Measurements from ENCODE around the gene SNN.

SNN gene

GRCh38 chr16:11681556-11681955 lies 13.3 kb downstream of the SNN start:
- peak; percentile 28 for DNase-seq

- DNase-seq = no peak
These were observed 13.9 kb downstream of the SNN start for GRCh38 chr16:11681976-11682654.

DNA sequence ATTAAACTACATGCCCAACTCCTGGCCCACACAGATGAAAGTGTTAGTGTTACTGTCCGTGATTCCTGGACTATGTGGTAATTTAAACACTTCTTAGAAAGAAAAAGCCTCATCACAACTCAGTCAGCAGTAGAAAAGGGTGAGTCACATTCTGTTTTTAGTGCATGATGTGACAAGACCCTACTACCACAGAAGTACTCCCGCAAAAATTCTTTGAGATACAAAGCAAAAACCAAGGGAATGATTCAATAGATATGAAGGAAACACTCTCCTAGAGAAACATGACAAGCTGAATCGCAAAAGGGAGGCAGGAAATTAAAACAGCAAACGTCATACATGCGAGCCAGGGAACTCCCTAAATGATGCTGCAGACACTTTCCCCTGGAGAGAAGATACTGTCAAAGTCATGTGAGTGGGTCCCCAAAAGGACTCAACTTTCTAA lies 14.4 kb downstream of the SNN start:
- no peak for DNase-seq

GRCh38 chr16:11683145-11683544 lies 14.9 kb downstream of the SNN start:
- DNase-seq = no peak

GRCh38 chr16:11684231-11685025 lies 16.2 kb downstream of the SNN start:
- DNase-seq = no peak

DNA sequence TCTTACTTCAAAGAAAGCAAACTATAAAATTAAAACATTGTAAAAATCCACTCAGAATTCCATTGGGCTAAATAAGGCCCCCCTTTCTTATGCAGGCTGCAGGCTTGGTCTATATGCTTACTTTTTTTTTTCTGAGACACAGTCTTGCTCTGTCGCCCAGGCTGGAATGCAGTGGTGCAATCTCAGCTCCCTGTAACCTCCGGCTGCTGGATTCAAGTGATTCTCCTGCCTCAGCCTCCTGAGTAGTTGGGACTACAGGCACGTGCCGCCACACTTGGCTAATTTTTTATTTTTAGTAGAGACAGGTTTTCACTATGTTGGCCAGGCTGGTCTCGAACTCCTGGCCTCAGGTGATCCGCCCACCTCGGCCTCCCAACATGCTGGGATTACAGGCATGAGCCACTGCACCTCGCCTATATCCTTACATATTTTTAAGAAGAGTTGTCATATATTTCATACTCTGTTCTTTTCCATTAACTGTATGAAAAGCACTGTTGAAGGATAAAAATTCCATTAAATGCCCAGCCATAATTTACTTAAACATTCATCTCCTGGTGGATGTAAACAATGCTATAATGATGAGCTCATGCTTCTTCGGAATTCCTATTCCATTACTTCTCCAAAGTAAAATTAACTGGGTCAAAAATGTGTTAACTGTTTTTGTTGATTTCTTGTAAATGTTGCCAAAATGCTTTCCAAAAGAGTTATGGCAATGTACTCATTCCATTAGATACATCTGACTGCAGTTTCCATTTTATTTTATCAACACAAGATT lies 17.8 kb downstream of the SNN start:
- DNase-seq = no peak

GRCh38 chr16:11686713-11687380 lies 18.6 kb downstream of the SNN start:
- DNase-seq = no peak

DNA sequence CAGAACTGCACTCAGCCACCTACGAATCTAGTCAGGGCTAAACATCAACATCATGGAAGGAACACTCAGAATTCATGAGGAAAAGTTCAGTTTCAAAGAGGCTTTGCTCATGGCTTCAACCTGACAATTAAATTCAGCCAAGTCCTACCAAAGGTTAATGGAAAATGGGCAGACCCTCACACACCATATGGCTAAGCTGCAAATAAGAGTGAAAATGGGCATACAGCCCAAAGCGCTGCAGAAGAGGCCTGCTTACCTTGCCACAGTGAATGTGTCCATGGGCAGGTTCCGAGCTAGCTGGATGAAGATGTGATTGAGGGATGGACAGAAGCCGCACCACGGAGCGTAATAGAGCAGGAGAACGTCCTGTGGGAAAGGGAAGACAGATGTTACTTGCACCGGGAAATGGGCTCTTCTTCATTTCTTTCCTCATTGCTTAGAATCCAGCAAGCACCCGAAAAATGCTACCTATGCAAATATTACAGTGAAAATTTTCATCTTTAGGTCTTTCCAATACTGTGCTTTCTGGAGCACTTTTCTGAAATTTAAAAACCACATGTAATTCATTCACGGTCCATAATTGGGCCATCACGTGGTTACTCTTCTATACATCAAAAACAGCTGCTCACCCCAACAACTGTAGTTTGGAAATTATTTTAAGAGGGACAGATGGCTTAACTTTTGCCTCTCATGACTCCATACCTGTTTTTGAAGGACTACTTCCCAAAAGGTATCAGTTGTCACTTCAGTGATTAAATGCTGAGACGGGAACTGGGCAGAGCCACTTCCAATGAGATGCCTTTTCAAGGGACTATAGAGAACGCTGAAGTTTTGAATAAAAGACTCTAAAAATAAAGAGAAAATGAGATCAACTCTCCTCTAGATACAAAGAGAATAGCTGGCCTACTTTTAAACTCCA lies 19.6 kb downstream of the SNN start:
- no peak for DNase-seq

DNA sequence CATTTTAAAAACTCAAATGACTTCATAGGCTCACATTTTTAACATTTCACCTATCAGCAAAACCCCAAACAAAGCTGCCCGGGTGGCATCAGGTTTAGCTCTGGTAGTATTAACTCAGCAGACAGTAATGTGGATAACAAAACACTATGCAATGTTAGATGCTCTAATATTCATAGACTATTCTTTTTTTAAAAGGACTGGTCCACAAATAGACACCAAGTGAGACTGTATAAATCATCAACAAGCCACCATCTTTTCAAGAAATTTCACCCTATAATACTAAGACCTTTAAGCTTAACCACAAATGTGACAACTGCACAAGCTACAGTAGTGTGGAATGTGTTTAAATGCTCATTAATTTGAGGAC lies 20.2 kb downstream of the SNN start:
- DNase-seq = no peak

GRCh38 chr16:11689031-11689840 lies 21.0 kb downstream of the SNN start:
- no peak for DNase-seq

DNA sequence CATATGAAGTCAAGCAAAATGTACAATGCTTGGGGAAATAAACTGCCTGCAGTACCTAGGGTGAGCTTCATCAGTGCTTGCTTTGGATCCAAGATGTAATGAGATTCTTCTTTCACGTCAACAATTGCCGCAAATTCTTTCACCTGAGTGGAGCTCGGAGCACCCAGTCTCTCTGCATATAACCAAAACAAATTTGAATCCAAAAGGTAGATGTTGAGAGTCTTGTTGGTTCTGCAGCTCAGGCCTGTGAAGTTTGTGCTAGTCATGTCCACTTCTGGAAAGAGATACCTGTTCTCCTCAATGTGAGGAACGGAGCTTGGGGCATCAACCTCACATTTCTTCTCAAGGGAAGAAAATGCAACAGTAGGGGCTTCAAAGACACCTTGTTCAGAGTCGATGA lies 23.0 kb downstream of the SNN start:
- DNase-seq = no peak

- DNase-seq = no peak
These were observed 23.5 kb downstream of the SNN start for GRCh38 chr16:11691771-11692170.

DNA sequence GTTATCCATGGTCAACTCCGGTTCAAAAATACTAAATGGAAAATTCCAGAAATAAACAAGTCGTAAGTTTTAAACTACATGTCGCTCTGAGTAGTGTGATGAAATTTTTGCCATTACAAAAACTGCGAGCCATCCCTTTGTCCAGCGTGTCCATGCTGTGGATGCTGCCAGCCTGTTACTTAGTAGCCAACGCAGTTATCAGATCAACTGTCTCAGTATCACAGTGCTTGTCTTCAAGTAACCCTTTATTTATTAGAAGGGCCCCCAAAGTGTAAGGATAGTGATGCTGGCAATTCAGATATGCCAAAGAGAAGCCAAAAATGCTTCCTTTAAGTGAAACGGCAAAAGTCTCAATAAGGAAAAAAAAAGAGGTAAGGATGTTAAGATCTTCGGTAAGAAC lies 23.9 kb downstream of the SNN start:
- DNase-seq = no peak

- no peak for DNase-seq
These were observed 24.4 kb downstream of the SNN start for GRCh38 chr16:11692651-11693050.

DNA sequence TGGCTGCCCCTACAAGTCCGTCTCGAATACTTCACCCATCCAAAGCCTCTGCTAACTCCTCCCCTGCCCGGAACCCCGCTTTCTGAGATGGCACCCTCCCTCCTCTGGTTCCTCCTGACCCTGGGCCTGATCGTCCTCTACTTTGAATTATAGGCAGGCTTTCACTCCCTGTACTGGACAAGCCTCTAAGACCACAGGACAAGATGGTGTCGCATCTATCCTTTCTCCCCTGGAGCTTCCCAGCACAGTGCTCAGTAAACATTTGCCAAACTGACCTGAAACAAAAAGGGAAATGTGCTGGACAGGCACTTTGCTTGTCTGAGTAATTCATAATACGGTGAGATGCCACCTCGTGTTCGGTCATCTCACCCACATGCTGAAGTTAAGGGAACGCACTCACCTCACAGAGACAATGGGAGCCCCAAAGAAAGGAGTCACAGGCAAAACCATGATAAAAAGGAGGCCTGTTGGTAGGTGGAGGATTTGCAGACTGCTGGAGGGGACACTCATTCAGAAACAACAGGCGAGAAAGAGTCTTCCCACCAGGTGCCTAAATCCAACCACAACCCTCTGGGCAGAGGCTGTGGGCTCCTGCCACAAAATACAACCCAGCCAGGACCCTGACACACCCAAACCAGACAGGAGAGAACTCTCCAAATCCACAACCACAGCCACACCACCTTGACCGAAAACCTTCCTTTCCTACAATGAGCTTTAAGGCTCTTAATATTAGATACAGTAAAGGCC lies 28.2 kb downstream of the SNN start:
- DNase-seq = no peak

DNA sequence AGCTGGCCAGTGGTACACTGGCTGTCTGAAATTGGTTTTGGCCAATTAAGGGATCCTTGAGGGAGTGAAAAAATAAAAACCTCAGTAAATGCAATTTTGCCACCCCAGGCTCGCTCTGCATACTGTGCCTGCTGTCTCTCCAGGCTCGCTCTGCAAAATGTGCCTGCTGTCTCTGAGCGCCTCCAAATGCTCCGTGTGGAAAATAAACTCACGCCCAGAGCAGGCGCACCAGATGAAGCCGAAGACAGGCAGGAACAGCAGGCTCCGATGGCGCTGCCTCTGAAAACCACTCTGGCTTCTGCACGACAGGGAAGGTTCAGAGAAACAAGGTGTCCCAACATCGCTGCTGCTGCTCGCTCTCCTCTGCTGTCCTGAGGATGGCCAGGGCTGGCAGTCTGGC lies 29.1 kb downstream of the SNN start:
- DNase-seq = no peak

DNA sequence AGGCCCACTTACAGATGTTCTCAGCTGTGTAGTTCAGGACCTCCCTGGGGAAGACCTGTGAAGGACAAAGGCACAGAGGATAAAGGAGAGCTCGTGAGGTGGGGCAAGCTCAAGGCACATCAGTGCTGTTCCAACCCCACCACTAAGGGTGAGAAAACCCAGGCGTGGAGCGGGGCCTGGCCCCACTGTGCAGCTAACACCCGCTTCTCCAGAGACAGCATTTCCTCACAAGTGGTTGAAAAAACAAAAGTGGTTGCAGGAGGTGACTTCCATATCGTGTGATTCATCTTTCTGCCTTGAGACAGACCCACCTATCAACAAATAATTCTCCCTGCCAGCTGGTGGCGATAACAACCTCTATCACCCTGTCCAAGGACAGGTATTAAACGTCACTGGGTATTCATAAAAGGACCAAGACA lies 30.0 kb downstream of the SNN start:
- no peak for DNase-seq

DNA sequence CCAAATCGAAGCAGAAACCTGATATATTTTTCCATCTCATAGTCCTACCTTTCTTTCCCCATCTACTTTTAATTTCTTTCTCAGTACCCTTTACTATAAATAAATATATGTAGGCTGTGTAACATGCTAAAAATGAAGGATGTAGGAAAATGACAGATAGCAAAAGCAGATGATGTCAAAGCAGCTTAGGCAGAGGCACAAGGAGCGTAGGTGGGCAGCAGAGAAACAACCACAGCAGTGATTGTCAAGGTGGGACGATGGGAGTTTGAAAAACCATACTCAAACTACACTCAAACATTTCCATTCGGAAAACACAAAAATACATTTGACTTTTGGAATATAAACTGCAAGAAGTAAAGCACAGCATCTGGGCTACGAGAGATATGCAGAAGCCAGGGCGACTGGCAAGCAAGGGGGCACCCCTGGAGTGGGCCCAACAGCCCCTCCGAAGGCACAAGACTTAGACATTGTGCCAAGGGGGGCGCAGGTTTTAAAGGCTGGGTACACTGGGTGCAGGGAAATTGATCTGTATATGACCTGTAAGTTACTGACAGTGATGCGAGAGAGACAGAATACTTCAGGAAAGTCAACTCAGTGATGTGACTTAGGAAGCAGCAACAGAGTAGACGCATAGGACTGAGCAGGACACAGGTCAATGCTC lies 31.1 kb downstream of the SNN start:
- no peak for DNase-seq

DNA sequence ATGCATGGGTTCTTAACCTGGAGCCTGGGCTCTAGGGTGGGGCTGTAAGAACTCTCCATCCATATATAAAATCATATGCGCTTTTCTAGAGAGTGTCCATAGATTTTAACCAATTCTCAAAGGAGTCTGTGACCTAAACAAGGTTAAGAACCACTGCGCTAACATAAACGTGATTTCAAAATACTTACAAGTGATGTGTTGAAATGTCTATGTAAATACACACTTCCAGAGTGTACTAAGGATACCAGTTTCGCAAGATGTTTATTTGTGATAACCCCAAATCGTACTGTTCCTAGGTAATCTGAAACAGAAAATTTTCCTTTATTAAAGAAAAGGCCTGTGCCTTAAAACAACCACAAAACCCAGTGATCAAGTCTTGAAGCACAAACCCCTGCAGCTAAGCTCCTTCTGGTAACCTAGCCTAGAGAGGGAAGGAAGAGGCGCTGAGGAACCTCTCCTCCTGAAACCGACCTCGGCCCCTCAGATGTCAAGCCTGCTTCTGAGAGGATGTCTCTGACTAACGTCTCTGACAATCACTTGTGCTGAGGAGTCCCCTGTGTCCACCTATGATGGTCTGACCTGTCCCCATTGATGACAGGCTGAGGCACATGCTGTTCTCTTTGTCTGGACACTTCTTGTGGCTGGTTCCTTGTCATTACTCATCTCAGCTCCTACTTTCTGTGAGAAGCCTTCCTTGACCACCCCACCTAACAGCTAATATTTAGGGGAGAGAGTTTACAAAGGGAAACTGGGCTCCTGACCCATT lies 32.2 kb downstream of the SNN start:
- no peak for DNase-seq

All from right forelimb (tissue), 1 donor.